Measurements from ENCODE around the gene GLIS1. TPM values are rescaled to one million over a fixed set of nuclear protein-coding genes. Genes with fewer than 3 reads are reported as not detected.

Gene GLIS1
- total and polyA plus RNA-seq, 2 experiments from 2014 or later = 0.77 to 0.95 TPM

- Histone ChIP-seq H3K27me3 (no peaks in the 10 kb centered on the region), H3K4me1 (ENCODE audit: low read depth) (no peaks in the 10 kb centered on the region), H3K4me3 (no peak overlapping the region), H3K9me3 (ENCODE audit: low read depth) (no peaks in the 10 kb centered on the region), H3K27ac (no peak overlapping the region), H3K36me3 (no peaks in the 10 kb centered on the region)
- no peak for DNase-seq (ENCODE audit: low read depth in 1 of 2, low spot score in 1 of 2)
- TF ChIP-seq CTCF (IDR thresholded peaks at IDR 0.05; ENCODE audit: low read depth, low read length) = no peak
These were observed 177.4 kb downstream of the GLIS1 start for GRCh38 chr1:53561503-53562105.

GRCh38 chr1:53560581-53561502 is 178.1 kb downstream of the GLIS1 start:
- H3K27me3 ChIP-seq = no peaks in the 10 kb centered on the region
- TF ChIP-seq CTCF (IDR thresholded peaks at IDR 0.05; ENCODE audit: low read depth, low read length) = no peak
- no peak for DNase-seq (ENCODE audit: low read depth in 1 of 2, low spot score in 1 of 2)
- H3K36me3 ChIP-seq = no peaks in the 10 kb centered on the region
- no peaks in the 10 kb centered on the region for H3K4me1 ChIP-seq (ENCODE audit: low read depth)
- no peaks in the 10 kb centered on the region for H3K9me3 ChIP-seq (ENCODE audit: low read depth)
- no peak overlapping the region for H3K4me3 ChIP-seq
- no peak overlapping the region for H3K27ac ChIP-seq

- no peak overlapping the region for H3K4me3 ChIP-seq
- H3K9me3 ChIP-seq (ENCODE audit: low read depth) = no peaks in the 10 kb centered on the region
- H3K4me1 ChIP-seq (ENCODE audit: low read depth) = no peaks in the 10 kb centered on the region
- no peak overlapping the region for H3K27ac ChIP-seq
- no peaks in the 10 kb centered on the region for H3K27me3 ChIP-seq
- TF ChIP-seq CTCF (IDR thresholded peaks at IDR 0.05; ENCODE audit: low read depth, low read length) = no peak
- no peaks in the 10 kb centered on the region for H3K36me3 ChIP-seq
- DNase-seq (ENCODE audit: low read depth in 1 of 2, low spot score in 1 of 2) = no peak
These were observed 178.9 kb downstream of the GLIS1 start for GRCh38 chr1:53559854-53560580.

GRCh38 chr1:53559391-53559815 is 179.6 kb downstream of the GLIS1 start:
- no peak for TF ChIP-seq CTCF (IDR thresholded peaks at IDR 0.05; ENCODE audit: low read depth, low read length)
- H3K9me3 ChIP-seq (ENCODE audit: low read depth) = no peaks in the 10 kb centered on the region
- no peaks in the 10 kb centered on the region for H3K4me1 ChIP-seq (ENCODE audit: low read depth)
- DNase-seq (ENCODE audit: low read depth in 1 of 2, low spot score in 1 of 2) = no peak
- no peaks in the 10 kb centered on the region for H3K27me3 ChIP-seq
- no peak overlapping the region for H3K4me3 ChIP-seq
- H3K36me3 ChIP-seq = no peaks in the 10 kb centered on the region
- no peak overlapping the region for H3K27ac ChIP-seq

GRCh38 chr1:53558739-53559315 is 180.1 kb downstream of the GLIS1 start:
- Histone ChIP-seq H3K36me3 (no peaks in the 10 kb centered on the region), H3K4me1 (ENCODE audit: low read depth) (no peaks in the 10 kb centered on the region), H3K4me3 (no peak overlapping the region), H3K27ac (no peak overlapping the region), H3K27me3 (peaks cover 5% of the 10 kb centered on the region), H3K9me3 (ENCODE audit: low read depth) (no peaks in the 10 kb centered on the region)
- no peak for TF ChIP-seq CTCF (IDR thresholded peaks at IDR 0.05; ENCODE audit: low read depth, low read length)
- no peak for DNase-seq (ENCODE audit: low read depth in 1 of 2, low spot score in 1 of 2)

All from cardiac muscle cell (in vitro differentiated cells and primary cell).